HCT116 (cell line): Measurements from ENCODE around the gene STK24. TPM values are rescaled to one million over a fixed set of nuclear protein-coding genes. Genes with fewer than 3 reads are reported as not detected.

Experiments
- ATAC-seq: fragments of 200-7000 bp; cut with Tn5 transposase; 2 replicates; pipeline ENCODE4 v1.9.1; 2020; ENCODE audit warnings: mild to moderate bottlenecking, moderate library complexity
- BruUV-seq: library from RNA; stranded (reverse); fragments of 400-500 nt; replicated peaks from 2 replicates; lab custom pipeline; 2021; lab: Mats Ljungman, UMichigan
- CTCF ChIA-PET: fragments of 300-600 bp; sonication (Branson Sonifier 250); formaldehyde crosslinking; loops from one replicate; lab custom pipeline; 2021; ENCODE audit warnings: antibody characterized with exemption; lab: Charles Lee
- POLR2A ChIA-PET: fragments of 300-600, 350-600 bp; sonication (Branson Sonifier 250); formaldehyde crosslinking; loops from one replicate; lab custom pipeline; 2021; ENCODE audit warnings: antibody characterized with exemption; lab: Charles Lee
- RAD21 ChIA-PET, 2 experiments: fragments of 300-600 bp; sonication (Branson Sonifier 250); formaldehyde crosslinking; loops; one replicate each; lab custom pipeline; 2023; ENCODE audit warnings: low total read pairs in 2 of 2; ENCODE audit not compliant: uncharacterized antibody in 2 of 2, unreplicated experiment in 2 of 2, low non-redundant PET in 1 of 2; lab: Charles Lee
- DNase-seq: peaks from one replicate; pipeline ENCODE4 v3.0.0-alpha.2; 2010; ENCODE audit warnings: low read depth, low spot score
- H2AFZ ChIP-seq: fragments of 200-600 bp; shearing (Covaris generic), sonication (generic); 2 replicates; pipeline ENCODE4 v1.6.1; 2017; ENCODE audit warnings: low read depth, mixed run types, mixed read lengths, antibody characterized with exemption, low read length; ENCODE audit not compliant: poor library complexity, severe bottlenecking
- H3K27ac ChIP-seq: 2 replicates; pipeline ENCODE4 v1.5.1; 2012; ENCODE audit warnings: low read depth, low read length
- H3K27me3 ChIP-seq: fragments of 200-600 bp; sonication (generic); 2 replicates; pipeline ENCODE4 v1.6.1; 2016; ENCODE audit warnings: mixed run types, low read length, mixed read lengths; ENCODE audit not compliant: insufficient read depth
- H3K36me3 ChIP-seq, 2 experiments: fragments of 200-500 bp in 1 of 2; fragments of 200-600 bp in 1 of 2; sonication (Bioruptor generic) in 1 of 2; sonication (generic) in 1 of 2; 2 replicates each; pipeline versions ENCODE4 v1.5.1 to v1.6.1; 2014 to 2016; ENCODE audit warnings: low read length in 2 of 2, inconsistent platforms in 1 of 2, mixed read lengths in 1 of 2, mixed run types in 1 of 2; ENCODE audit not compliant: insufficient read depth in 2 of 2, control insufficient read depth in 1 of 2
- H3K4me1 ChIP-seq, 2 experiments: fragments of 200-600 bp in 1 of 2; sonication (generic) in 1 of 2; 2 replicates each; pipeline versions ENCODE4 v1.5.1 to v1.6.1; 2012 to 2017; ENCODE audit warnings: low read length in 2 of 2, inconsistent platforms in 1 of 2, mild to moderate bottlenecking in 1 of 2, mixed read lengths in 1 of 2, mixed run types in 1 of 2, moderate library complexity in 1 of 2; ENCODE audit not compliant: insufficient read depth in 2 of 2, control insufficient read depth in 1 of 2
- H3K4me2 ChIP-seq: fragments of 200-600 bp; sonication (generic); 2 replicates; pipeline ENCODE4 v1.6.1; 2017; ENCODE audit warnings: mixed run types, low read length, mixed read lengths
- H3K4me3 ChIP-seq, 2 experiments: fragments of 200-600 bp in 1 of 2; sonication (generic) in 1 of 2; replicated peaks in 1 of 2; 2 replicates each; pipeline ENCODE4 v1.5.1; 2011 to 2016; ENCODE audit warnings: low read length in 2 of 2, control low read depth in 1 of 2, low read depth in 1 of 2, mild to moderate bottlenecking in 1 of 2, mixed read lengths in 1 of 2, mixed run types in 1 of 2
- H3K79me2 ChIP-seq: fragments of 200-600 bp; sonication (generic); 2 replicates; pipeline ENCODE4 v1.6.1; 2017; ENCODE audit warnings: mild to moderate bottlenecking, mixed run types, low read length, moderate library complexity, mixed read lengths; ENCODE audit not compliant: insufficient read depth
- H3K9ac ChIP-seq: fragments of 200-600 bp; sonication (generic); 2 replicates; pipeline ENCODE4 v1.6.1; 2016; ENCODE audit warnings: low read length, mixed read lengths
- H3K9me2 ChIP-seq: fragments of 200-600 bp; sonication (generic), shearing (Covaris generic); 2 replicates; pipeline ENCODE4 v1.6.1; 2017; ENCODE audit warnings: mixed run types, mild to moderate bottlenecking, moderate library complexity; ENCODE audit not compliant: insufficient read depth
- H3K9me3 ChIP-seq, 2 experiments: fragments of 200-500 bp in 1 of 2; fragments of 200-600 bp in 1 of 2; sonication (Bioruptor generic) in 1 of 2; sonication (generic) in 1 of 2; 2 replicates each; pipeline ENCODE4 v1.6.1; 2014 to 2017; ENCODE audit warnings: low read length in 2 of 2, mixed read lengths in 2 of 2, inconsistent platforms in 1 of 2, low read depth in 1 of 2, mild to moderate bottlenecking in 1 of 2, mixed run types in 1 of 2, moderate library complexity in 1 of 2; ENCODE audit not compliant: control insufficient read depth in 1 of 2, insufficient read depth in 1 of 2
- H4K20me1 ChIP-seq: fragments of 200-600 bp; sonication (generic), shearing (Covaris generic); 2 replicates; pipeline ENCODE4 v1.6.1; 2017; ENCODE audit warnings: mixed run types, mild to moderate bottlenecking, moderate library complexity; ENCODE audit not compliant: insufficient read depth
- ATF3 ChIP-seq: IDR thresholded peaks from 2 replicates; pipeline ENCODE4 v1.6.1; 2012
- CBX3 ChIP-seq: IDR thresholded peaks from 2 replicates; pipeline ENCODE4 v1.6.1; 2012; ENCODE audit warnings: low read depth
- EGR1 ChIP-seq: IDR thresholded peaks from 2 replicates; pipeline ENCODE4 v1.6.1; 2012; ENCODE audit warnings: low read depth
- ELF1 ChIP-seq: IDR thresholded peaks from 2 replicates; pipeline ENCODE4 v1.6.1; 2012; ENCODE audit warnings: low read depth, borderline replicate concordance
- EZH2 ChIP-seq: fragments of 200-600 bp; sonication (generic); IDR thresholded peaks from 2 replicates; pipeline ENCODE4 v1.6.1; 2017; ENCODE audit warnings: antibody characterized with exemption, mixed run types
- JUND ChIP-seq: IDR thresholded peaks from 2 replicates; pipeline ENCODE4 v1.6.1; 2012
- POLR2A ChIP-seq: IDR thresholded peaks from 2 replicates; pipeline ENCODE4 v1.7.0; 2011; ENCODE audit warnings: borderline replicate concordance; ENCODE audit not compliant: insufficient read depth, insufficient read length; ENCODE audit errors: extremely low read depth
- POLR2AphosphoS5 ChIP-seq: IDR thresholded peaks from 2 replicates; pipeline ENCODE4 v1.6.1; 2011; ENCODE audit warnings: mild to moderate bottlenecking, low read depth, low read length, moderate library complexity
- RAD21 ChIP-seq: IDR thresholded peaks from 2 replicates; pipeline ENCODE4 v1.6.1; 2012; ENCODE audit warnings: low read depth, mild to moderate bottlenecking
- REST ChIP-seq: IDR thresholded peaks from 2 replicates; pipeline ENCODE4 v1.6.1; 2012; ENCODE audit warnings: low read depth
- SIN3A ChIP-seq: IDR thresholded peaks from 2 replicates; pipeline ENCODE4 v1.6.1; 2012; ENCODE audit warnings: low read depth
- TCF7L2 ChIP-seq: IDR thresholded peaks from 2 replicates; pipeline ENCODE4 v1.7.0; 2011; ENCODE audit warnings: borderline replicate concordance, inconsistent platforms; ENCODE audit not compliant: insufficient read depth, insufficient read length; ENCODE audit errors: extremely low read depth
- YY1 ChIP-seq: IDR thresholded peaks from 2 replicates; pipeline ENCODE4 v1.6.1; 2011; ENCODE audit warnings: low read length, low read depth, moderate library complexity, mild to moderate bottlenecking; ENCODE audit not compliant: insufficient replicate concordance; ENCODE audit errors: extremely low read depth
- ZFX ChIP-seq: fragments of 450-650 bp; IDR thresholded peaks from 2 replicates; pipeline ENCODE4 v1.6.1; 2017
- ZNF274 ChIP-seq: fragments of 200-500 bp; sonication (Bioruptor generic); IDR thresholded peaks from 2 replicates; pipeline ENCODE4 v1.6.1; 2014; ENCODE audit warnings: mild to moderate bottlenecking, low read depth, low read length, inconsistent platforms
- intact Hi-C: fragments of 100-400 bp; cut with micrococcal nuclease; formaldehyde crosslinking; loops from 2 replicates; pipeline ENCODE4 v1.10.0; 2022
- total RNA-seq: library from RNA; stranded (reverse); gene quantifications from one replicate; pipeline ENCODE4 v1.2.1, GENCODE V29; 2021; ENCODE audit not compliant: unreplicated experiment
- TF ChIP-seq, protein P1 (sequence below), 3 experiments: fragments of 200-600 bp in 1 of 3; sonication (generic) in 1 of 3; IDR thresholded peaks in 2 of 3; conservative IDR thresholded peaks in 1 of 3; 2 replicates each; pipeline ENCODE4 v1.5.1; 2012 to 2017; ENCODE audit warnings: low read depth in 2 of 3, low read length in 2 of 3, antibody characterized with exemption in 1 of 3, borderline replicate concordance in 1 of 3, control low read depth in 1 of 3, mild to moderate bottlenecking in 1 of 3, mixed read lengths in 1 of 3, mixed run types in 1 of 3, moderate library complexity in 1 of 3; ENCODE audit not compliant: insufficient read depth in 1 of 3

The STK24 gene
- total RNA-seq, 1 experiment from 2014 or later, result 137 TPM

DNA sequence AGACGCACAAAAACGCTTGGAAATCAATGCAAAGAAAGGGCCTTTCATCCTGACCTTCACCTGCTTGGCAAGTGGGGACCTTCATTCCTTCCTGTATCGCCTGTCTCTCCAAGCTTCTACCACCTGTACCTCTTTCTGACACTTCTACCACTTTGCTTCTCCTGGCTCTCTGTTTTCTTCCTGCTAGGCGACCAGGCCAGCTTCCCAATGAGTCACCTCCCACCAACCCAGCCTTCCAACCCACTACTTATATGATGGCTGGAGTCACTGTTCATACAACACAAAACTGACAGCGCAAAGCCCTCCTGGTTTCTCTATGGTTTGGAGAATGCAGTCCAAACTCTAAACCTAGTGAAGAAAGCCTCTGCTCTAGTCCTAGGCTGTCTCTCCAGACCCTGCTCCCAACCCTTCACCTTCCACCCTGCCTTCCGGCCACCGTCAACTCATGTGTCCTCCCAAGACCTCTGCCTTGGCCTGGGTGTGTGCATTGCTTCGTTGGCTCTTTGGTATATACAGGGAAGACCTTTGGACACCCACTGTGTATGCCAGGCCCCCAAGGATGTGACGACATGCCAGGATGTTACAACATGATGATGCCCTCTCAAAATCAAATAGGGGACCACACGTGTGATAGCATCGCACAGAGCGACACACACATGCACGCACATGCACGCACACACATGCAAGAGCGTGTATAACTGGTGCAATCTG lies 148.5 kb downstream of the STK24 start:
- H3K79me2 ChIP-seq, result no peaks in the 10 kb centered on the region
- ChIA-PET POLR2A (no interaction called here), RAD21 (no interaction called here), CTCF (no interaction called here)
- TF ChIP-seq EGR1, result no peak
- no peak for TF ChIP-seq ZFX
- no peak for TF ChIP-seq YY1
- TF ChIP-seq ELF1, result no peak
- TF ChIP-seq, protein P1, sequence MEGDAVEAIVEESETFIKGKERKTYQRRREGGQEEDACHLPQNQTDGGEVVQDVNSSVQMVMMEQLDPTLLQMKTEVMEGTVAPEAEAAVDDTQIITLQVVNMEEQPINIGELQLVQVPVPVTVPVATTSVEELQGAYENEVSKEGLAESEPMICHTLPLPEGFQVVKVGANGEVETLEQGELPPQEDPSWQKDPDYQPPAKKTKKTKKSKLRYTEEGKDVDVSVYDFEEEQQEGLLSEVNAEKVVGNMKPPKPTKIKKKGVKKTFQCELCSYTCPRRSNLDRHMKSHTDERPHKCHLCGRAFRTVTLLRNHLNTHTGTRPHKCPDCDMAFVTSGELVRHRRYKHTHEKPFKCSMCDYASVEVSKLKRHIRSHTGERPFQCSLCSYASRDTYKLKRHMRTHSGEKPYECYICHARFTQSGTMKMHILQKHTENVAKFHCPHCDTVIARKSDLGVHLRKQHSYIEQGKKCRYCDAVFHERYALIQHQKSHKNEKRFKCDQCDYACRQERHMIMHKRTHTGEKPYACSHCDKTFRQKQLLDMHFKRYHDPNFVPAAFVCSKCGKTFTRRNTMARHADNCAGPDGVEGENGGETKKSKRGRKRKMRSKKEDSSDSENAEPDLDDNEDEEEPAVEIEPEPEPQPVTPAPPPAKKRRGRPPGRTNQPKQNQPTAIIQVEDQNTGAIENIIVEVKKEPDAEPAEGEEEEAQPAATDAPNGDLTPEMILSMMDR (IDR thresholded peaks at IDR 0.05 in 2 of 3, conservative IDR thresholded peaks at IDR 0.05 in 1 of 3; ENCODE audit: borderline replicate concordance in 1 of 3, insufficient read depth in 1 of 3, low read depth in 2 of 3, low read length in 2 of 3), result no peak
- TF ChIP-seq EZH2, result no peak
- TF ChIP-seq POLR2A, result no peak
- no peak for TF ChIP-seq REST
- no peak for TF ChIP-seq JUND
- no peak for TF ChIP-seq RAD21
- no peak for TF ChIP-seq TCF7L2
- TF ChIP-seq CBX3, result no peak
- TF ChIP-seq POLR2AphosphoS5, result no peak
- no peak for TF ChIP-seq ATF3
- no peak for TF ChIP-seq ZNF274
- no peak for TF ChIP-seq SIN3A
- no peaks in the 10 kb centered on the region for H3K9me3 ChIP-seq
- H3K9me2 ChIP-seq, result no peaks in the 10 kb centered on the region
- intact Hi-C loops, result no loop called here
- no peaks in the 10 kb centered on the region for H3K36me3 ChIP-seq
- BruUV-seq, result no TSS peak
- DNase-seq (no peak), ATAC-seq (no peak)
- H3K27ac ChIP-seq, result no peak overlapping the region
- no peak overlapping the region for H3K4me2 ChIP-seq
- no peak overlapping the region for H2AFZ ChIP-seq
- H3K9ac ChIP-seq, result no peak overlapping the region
- no peak overlapping the region for H3K4me3 ChIP-seq
- H4K20me1 ChIP-seq, result no peaks in the 10 kb centered on the region
- no peaks in the 10 kb centered on the region for H3K27me3 ChIP-seq
- H3K4me1 ChIP-seq, result peaks cover 0 to 4% of the 10 kb centered on the region in 2 experiments; a peak in 1 of 4 replicates
